ENCODE measurements around the gene RAB4B.
"Not testable (repeated sequence)": the region's sequence is repeated elsewhere in the genome, so short reads cannot be mapped to it uniquely, and the experiment has no call there.

GRCh38 chr19:40825460-40826095 is 47.5 kb downstream of the RAB4B start:
- TF ChIP-seq POLR2A, CTCF (IDR thresholded peaks at IDR 0.05): not testable (repeated sequence)

Data from adrenal gland (tissue), 5 donors.